ENCODE data around the gene RAD23B. TPM values are rescaled to one million over a fixed set of nuclear protein-coding genes. Genes with fewer than 3 reads are reported as not detected.

The RAD23B gene
- total and polyA plus RNA-seq, 2 of the 13 experiments (the other 11 are each of a cell fraction or from before 2014, with no cell fraction given), result 133 to 156 TPM

DNA sequence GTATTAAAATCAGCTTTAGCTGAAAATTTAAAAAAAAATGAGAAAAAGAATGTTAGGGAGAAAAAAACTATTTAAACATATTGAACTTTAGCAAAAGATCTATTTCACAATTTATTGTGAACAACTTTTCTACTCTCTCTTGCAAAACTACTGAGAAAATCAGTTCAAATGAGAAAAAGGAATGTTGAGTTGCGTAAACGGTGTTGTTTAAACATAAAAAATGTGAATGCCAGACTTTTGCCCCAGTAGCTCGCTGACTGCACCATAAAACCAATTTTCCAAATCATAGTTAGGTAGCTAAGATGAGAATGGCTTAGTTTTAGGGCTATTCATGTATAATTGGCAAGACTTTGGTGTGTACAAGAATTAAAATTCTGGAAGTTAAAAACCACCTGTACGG is 13.4 kb upstream of the RAD23B start (continued):
- TF ChIP-seq, protein P1, sequence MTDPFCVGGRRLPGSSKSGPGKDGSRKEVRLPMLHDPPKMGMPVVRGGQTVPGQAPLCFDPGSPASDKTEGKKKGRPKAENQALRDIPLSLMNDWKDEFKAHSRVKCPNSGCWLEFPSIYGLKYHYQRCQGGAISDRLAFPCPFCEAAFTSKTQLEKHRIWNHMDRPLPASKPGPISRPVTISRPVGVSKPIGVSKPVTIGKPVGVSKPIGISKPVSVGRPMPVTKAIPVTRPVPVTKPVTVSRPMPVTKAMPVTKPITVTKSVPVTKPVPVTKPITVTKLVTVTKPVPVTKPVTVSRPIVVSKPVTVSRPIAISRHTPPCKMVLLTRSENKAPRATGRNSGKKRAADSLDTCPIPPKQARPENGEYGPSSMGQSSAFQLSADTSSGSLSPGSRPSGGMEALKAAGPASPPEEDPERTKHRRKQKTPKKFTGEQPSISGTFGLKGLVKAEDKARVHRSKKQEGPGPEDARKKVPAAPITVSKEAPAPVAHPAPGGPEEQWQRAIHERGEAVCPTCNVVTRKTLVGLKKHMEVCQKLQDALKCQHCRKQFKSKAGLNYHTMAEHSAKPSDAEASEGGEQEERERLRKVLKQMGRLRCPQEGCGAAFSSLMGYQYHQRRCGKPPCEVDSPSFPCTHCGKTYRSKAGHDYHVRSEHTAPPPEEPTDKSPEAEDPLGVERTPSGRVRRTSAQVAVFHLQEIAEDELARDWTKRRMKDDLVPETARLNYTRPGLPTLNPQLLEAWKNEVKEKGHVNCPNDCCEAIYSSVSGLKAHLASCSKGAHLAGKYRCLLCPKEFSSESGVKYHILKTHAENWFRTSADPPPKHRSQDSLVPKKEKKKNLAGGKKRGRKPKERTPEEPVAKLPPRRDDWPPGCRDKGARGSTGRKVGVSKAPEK (CRISPR knock-in tag; IDR thresholded peaks at IDR 0.05; ENCODE audit: borderline replicate concordance), result no peak
- TF ChIP-seq NFKBIZ (CRISPR knock-in tag; IDR thresholded peaks at IDR 0.05) (no peak), ZNF773 (CRISPR knock-in tag; IDR thresholded peaks at IDR 0.05; ENCODE audit: borderline replicate concordance) (no peak), PCBP2 (optimal IDR thresholded peaks at IDR 0.05; ENCODE audit: low read depth, low read length, poor library complexity, severe bottlenecking) (no peak), RFX5 (IDR thresholded peaks at IDR 0.05; ENCODE audit: low read depth, low read length) (no peak), GATA4 (IDR thresholded peaks at IDR 0.05; ENCODE audit: borderline replicate concordance, low read depth) (no peak), ELF4 (CRISPR knock-in tag; IDR thresholded peaks at IDR 0.05; ENCODE audit: borderline replicate concordance) (no peak), ZNF768 (CRISPR knock-in tag; IDR thresholded peaks at IDR 0.05) (no peak), FOXK1 (CRISPR knock-in tag; IDR thresholded peaks at IDR 0.05; ENCODE audit: borderline replicate concordance, low read depth) (no peak), ZNF83 (CRISPR knock-in tag; IDR thresholded peaks at IDR 0.05; ENCODE audit: borderline replicate concordance) (no peak), ZBTB49 (CRISPR knock-in tag; IDR thresholded peaks at IDR 0.05; ENCODE audit: borderline replicate concordance) (no peak), THAP11 (CRISPR knock-in tag; IDR thresholded peaks at IDR 0.05) (peak; percentile 58), ZSCAN29 (CRISPR knock-in tag; conservative IDR thresholded peaks at IDR 0.05) (no peak), ZNF878 (CRISPR knock-in tag; IDR thresholded peaks at IDR 0.05) (no peak), MBNL3 (CRISPR knock-in tag; conservative IDR thresholded peaks at IDR 0.05) (no peak), ETV5 (CRISPR knock-in tag; IDR thresholded peaks at IDR 0.05; ENCODE audit: borderline replicate concordance) (no peak), JUN (CRISPR knock-in tag; IDR thresholded peaks at IDR 0.05) (no peak), TP53 (CRISPR knock-in tag; conservative IDR thresholded peaks at IDR 0.05) (no peak), ISL2 (CRISPR knock-in tag; IDR thresholded peaks at IDR 0.05) (peak; percentile 65; the same call in 1 of the 2 replicates), SRSF9 (IDR thresholded peaks at IDR 0.05; ENCODE audit: borderline replicate concordance, insufficient read depth, low read depth, low read length, poor library complexity, severe bottlenecking) (no peak)
- TF ChIP-seq, protein P2, sequence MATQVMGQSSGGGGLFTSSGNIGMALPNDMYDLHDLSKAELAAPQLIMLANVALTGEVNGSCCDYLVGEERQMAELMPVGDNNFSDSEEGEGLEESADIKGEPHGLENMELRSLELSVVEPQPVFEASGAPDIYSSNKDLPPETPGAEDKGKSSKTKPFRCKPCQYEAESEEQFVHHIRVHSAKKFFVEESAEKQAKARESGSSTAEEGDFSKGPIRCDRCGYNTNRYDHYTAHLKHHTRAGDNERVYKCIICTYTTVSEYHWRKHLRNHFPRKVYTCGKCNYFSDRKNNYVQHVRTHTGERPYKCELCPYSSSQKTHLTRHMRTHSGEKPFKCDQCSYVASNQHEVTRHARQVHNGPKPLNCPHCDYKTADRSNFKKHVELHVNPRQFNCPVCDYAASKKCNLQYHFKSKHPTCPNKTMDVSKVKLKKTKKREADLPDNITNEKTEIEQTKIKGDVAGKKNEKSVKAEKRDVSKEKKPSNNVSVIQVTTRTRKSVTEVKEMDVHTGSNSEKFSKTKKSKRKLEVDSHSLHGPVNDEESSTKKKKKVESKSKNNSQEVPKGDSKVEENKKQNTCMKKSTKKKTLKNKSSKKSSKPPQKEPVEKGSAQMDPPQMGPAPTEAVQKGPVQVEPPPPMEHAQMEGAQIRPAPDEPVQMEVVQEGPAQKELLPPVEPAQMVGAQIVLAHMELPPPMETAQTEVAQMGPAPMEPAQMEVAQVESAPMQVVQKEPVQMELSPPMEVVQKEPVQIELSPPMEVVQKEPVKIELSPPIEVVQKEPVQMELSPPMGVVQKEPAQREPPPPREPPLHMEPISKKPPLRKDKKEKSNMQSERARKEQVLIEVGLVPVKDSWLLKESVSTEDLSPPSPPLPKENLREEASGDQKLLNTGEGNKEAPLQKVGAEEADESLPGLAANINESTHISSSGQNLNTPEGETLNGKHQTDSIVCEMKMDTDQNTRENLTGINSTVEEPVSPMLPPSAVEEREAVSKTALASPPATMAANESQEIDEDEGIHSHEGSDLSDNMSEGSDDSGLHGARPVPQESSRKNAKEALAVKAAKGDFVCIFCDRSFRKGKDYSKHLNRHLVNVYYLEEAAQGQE (IDR thresholded peaks at IDR 0.05; ENCODE audit: borderline replicate concordance in 1 of 2, low read depth in 1 of 2, low read length in 2 of 2), result no peak
- TF ChIP-seq, protein P3, sequence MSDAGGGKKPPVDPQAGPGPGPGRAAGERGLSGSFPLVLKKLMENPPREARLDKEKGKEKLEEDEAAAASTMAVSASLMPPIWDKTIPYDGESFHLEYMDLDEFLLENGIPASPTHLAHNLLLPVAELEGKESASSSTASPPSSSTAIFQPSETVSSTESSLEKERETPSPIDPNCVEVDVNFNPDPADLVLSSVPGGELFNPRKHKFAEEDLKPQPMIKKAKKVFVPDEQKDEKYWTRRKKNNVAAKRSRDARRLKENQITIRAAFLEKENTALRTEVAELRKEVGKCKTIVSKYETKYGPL (CRISPR knock-in tag; IDR thresholded peaks at IDR 0.05), result peak; percentile 61; the same call in 1 of the 2 replicates

All from HepG2 (cell line).